ENCODE measurements around the gene OBSCN. TPM values are rescaled to one million over a fixed set of nuclear protein-coding genes. Genes with fewer than 3 reads are reported as not detected.

Gene OBSCN
- total and polyA plus RNA-seq, 2 of the 13 experiments (the other 11 are each of a cell fraction or from before 2014, with no cell fraction given) = 0.20 TPM

DNA sequence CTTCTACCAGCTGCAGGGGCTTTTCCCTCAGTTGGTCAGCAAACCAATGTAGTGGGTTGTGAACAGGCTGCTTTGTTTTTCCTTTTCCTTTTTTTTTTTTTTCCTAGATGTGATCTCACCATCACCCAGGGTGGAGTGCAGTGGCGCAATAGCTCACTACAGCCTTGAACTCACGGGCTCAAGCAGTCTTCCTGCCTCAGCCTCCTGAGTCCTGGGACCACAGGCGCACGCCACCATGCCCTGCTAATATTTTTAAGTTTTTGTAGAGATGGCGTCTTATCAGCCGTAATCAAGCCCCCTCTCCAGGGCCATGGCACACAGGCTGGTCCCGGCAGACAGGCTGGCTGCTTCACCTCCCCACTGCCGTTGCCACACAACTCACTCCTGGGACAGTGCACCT is 202.2 kb downstream of the OBSCN start (continued):
- TF ChIP-seq ZNF792 (CRISPR knock-in tag; IDR thresholded peaks at IDR 0.05) = no peak
- no peak for TF ChIP-seq ZNF382 (CRISPR knock-in tag; IDR thresholded peaks at IDR 0.05; ENCODE audit: borderline replicate concordance)
- TF ChIP-seq ZNF232 (CRISPR knock-in tag; IDR thresholded peaks at IDR 0.05; ENCODE audit: borderline replicate concordance) = no peak
- no peak for TF ChIP-seq KDM3A (CRISPR knock-in tag; IDR thresholded peaks at IDR 0.05; ENCODE audit: low read depth)
- TF ChIP-seq FOXM1 (CRISPR knock-in tag; IDR thresholded peaks at IDR 0.05) = no peak
- TF ChIP-seq SRSF1 (optimal IDR thresholded peaks at IDR 0.05; ENCODE audit: low read depth, low read length) = no peak
- TF ChIP-seq KAT7 (CRISPR knock-in tag; IDR thresholded peaks at IDR 0.05; ENCODE audit: borderline replicate concordance) = no peak
- TF ChIP-seq, protein P1, sequence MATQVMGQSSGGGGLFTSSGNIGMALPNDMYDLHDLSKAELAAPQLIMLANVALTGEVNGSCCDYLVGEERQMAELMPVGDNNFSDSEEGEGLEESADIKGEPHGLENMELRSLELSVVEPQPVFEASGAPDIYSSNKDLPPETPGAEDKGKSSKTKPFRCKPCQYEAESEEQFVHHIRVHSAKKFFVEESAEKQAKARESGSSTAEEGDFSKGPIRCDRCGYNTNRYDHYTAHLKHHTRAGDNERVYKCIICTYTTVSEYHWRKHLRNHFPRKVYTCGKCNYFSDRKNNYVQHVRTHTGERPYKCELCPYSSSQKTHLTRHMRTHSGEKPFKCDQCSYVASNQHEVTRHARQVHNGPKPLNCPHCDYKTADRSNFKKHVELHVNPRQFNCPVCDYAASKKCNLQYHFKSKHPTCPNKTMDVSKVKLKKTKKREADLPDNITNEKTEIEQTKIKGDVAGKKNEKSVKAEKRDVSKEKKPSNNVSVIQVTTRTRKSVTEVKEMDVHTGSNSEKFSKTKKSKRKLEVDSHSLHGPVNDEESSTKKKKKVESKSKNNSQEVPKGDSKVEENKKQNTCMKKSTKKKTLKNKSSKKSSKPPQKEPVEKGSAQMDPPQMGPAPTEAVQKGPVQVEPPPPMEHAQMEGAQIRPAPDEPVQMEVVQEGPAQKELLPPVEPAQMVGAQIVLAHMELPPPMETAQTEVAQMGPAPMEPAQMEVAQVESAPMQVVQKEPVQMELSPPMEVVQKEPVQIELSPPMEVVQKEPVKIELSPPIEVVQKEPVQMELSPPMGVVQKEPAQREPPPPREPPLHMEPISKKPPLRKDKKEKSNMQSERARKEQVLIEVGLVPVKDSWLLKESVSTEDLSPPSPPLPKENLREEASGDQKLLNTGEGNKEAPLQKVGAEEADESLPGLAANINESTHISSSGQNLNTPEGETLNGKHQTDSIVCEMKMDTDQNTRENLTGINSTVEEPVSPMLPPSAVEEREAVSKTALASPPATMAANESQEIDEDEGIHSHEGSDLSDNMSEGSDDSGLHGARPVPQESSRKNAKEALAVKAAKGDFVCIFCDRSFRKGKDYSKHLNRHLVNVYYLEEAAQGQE (IDR thresholded peaks at IDR 0.05; ENCODE audit: borderline replicate concordance in 1 of 2, low read depth in 1 of 2, low read length in 2 of 2) = no peak
- no peak for TF ChIP-seq ZNF343 (CRISPR knock-in tag; IDR thresholded peaks at IDR 0.05)
- TF ChIP-seq, protein P2, sequence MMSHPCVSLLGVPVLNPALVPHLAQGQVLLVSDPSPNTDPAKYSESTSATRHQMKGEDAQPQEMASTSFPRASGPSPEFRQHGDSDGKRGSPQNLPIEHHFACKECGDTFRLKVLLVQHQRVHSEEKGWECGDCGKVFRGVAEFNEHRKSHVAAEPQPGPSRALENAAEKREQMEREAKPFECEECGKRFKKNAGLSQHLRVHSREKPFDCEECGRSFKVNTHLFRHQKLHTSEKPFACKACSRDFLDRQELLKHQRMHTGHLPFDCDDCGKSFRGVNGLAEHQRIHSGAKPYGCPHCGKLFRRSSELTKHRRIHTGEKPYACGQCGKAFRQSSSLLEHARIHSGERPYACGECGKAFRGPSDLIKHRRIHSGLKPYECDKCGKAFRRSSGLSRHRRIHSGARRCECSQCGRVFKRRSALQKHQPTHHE (CRISPR knock-in tag; IDR thresholded peaks at IDR 0.05; ENCODE audit: borderline replicate concordance) = no peak
- TF ChIP-seq ZFY (CRISPR knock-in tag; IDR thresholded peaks at IDR 0.05) = no peak
- TF ChIP-seq NCOR1 (IDR thresholded peaks at IDR 0.05; ENCODE audit: borderline replicate concordance, low read length) = no peak
- TF ChIP-seq TGIF2 (CRISPR knock-in tag; IDR thresholded peaks at IDR 0.05) = no peak
- no peak for TF ChIP-seq GLI4 (CRISPR knock-in tag; IDR thresholded peaks at IDR 0.05; ENCODE audit: borderline replicate concordance)
- no peak for TF ChIP-seq NFRKB (IDR thresholded peaks at IDR 0.05)
- TF ChIP-seq ZNF446 (CRISPR knock-in tag; IDR thresholded peaks at IDR 0.05) = no peak
- TF ChIP-seq, protein P3, sequence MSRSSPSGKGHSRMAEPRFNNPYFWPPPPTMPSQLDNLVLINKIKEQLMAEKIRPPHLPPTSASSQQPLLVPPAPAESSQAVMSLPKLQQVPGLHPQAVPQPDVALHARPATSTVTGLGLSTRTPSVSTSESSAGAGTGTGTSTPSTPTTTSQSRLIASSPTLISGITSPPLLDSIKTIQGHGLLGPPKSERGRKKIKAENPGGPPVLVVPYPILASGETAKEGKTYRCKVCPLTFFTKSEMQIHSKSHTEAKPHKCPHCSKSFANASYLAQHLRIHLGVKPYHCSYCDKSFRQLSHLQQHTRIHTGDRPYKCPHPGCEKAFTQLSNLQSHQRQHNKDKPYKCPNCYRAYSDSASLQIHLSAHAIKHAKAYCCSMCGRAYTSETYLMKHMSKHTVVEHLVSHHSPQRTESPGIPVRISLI (CRISPR knock-in tag; IDR thresholded peaks at IDR 0.05; ENCODE audit: borderline replicate concordance) = peak; percentile 79; the same call in 1 of the 2 replicates
- TF ChIP-seq FOXK1 (CRISPR knock-in tag; IDR thresholded peaks at IDR 0.05; ENCODE audit: borderline replicate concordance, low read depth) = no peak
- TF ChIP-seq NAIF1 (CRISPR knock-in tag; IDR thresholded peaks at IDR 0.05; ENCODE audit: borderline replicate concordance) = no peak
- TF ChIP-seq, protein P4, sequence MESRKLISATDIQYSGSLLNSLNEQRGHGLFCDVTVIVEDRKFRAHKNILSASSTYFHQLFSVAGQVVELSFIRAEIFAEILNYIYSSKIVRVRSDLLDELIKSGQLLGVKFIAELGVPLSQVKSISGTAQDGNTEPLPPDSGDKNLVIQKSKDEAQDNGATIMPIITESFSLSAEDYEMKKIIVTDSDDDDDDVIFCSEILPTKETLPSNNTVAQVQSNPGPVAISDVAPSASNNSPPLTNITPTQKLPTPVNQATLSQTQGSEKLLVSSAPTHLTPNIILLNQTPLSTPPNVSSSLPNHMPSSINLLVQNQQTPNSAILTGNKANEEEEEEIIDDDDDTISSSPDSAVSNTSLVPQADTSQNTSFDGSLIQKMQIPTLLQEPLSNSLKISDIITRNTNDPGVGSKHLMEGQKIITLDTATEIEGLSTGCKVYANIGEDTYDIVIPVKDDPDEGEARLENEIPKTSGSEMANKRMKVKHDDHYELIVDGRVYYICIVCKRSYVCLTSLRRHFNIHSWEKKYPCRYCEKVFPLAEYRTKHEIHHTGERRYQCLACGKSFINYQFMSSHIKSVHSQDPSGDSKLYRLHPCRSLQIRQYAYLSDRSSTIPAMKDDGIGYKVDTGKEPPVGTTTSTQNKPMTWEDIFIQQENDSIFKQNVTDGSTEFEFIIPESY (CRISPR knock-in tag; IDR thresholded peaks at IDR 0.05) = peak; percentile 23; the same call in 1 of the 2 replicates
- no peak for TF ChIP-seq HCFC1 (IDR thresholded peaks at IDR 0.05; ENCODE audit: low read depth, low read length)
- no peak for TF ChIP-seq ZNF333 (CRISPR knock-in tag; IDR thresholded peaks at IDR 0.05; ENCODE audit: borderline replicate concordance)
- TF ChIP-seq GATAD2A (CRISPR knock-in tag; IDR thresholded peaks at IDR 0.05) = peak; percentile 48; the same call in 1 of the 2 replicates
- no peak for TF ChIP-seq PCBP2 (optimal IDR thresholded peaks at IDR 0.05; ENCODE audit: low read depth, low read length, poor library complexity, severe bottlenecking)
- TF ChIP-seq ZNF615 (CRISPR knock-in tag; IDR thresholded peaks at IDR 0.05; ENCODE audit: borderline replicate concordance) = no peak
